Right atrium auricular region (tissue), 2 donors: ENCODE measurements around the gene PROX1. TPM values are rescaled to one million over a fixed set of nuclear protein-coding genes. Genes with fewer than 3 reads are reported as not detected.
A peak's percentile ranks its signal among the peaks of the same experiment; 100 is the strongest.

Experiments used
- DNase-seq: peaks from one replicate; pipeline ENCODE4 v3.0.0-alpha.2; 2019; ENCODE audit warnings: low spot score
- H3K27ac ChIP-seq, 2 donors: fragments of 200-600 bp; sonication (generic); 1 replicate in 1 of 2; 2 replicates in 1 of 2; pipeline ENCODE4 v1.5.1; 2016 to 2019
- H3K27me3 ChIP-seq, 2 donors: fragments of 200-600 bp; sonication (generic); one replicate each; pipeline versions ENCODE4 v1.5.1 to v1.6.0; 2017 to 2019
- H3K36me3 ChIP-seq: fragments of 200-600 bp; sonication (generic); one replicate; pipeline ENCODE4 v1.5.1; 2016
- H3K4me1 ChIP-seq, 2 donors: fragments of 200-600 bp; sonication (generic); one replicate each; pipeline versions ENCODE4 v1.5.1 to v1.6.0; 2017 to 2019
- H3K4me3 ChIP-seq, 2 donors: fragments of 200-600 bp; sonication (generic); 1 replicate in 1 of 2; 2 replicates in 1 of 2; pipeline ENCODE4 v1.5.1; 2017 to 2019; ENCODE audit warnings: mild to moderate bottlenecking in 1 of 2, moderate library complexity in 1 of 2
- H3K9me3 ChIP-seq, 2 donors: fragments of 200-600 bp; sonication (generic); one replicate each; pipeline ENCODE4 v1.5.1; 2019
- CTCF ChIP-seq, 2 donors: fragments of 200-600 bp; sonication (generic); IDR thresholded peaks; one replicate each; pipeline ENCODE4 v1.5.1; 2019; ENCODE audit warnings: antibody characterized with exemption in 2 of 2
- total RNA-seq, 2 donors: library from RNA; depleted of rRNA; stranded (reverse); fragments of >200 nt; gene quantifications; one replicate each; pipeline ENCODE4 v1.1.0, GENCODE V29; 2016

PROX1 gene
- total RNA-seq, 2 donors from 2014 or later = 39.7 to 46.5 TPM

- TF ChIP-seq CTCF (IDR thresholded peaks at IDR 0.05) = no peak
- Histone ChIP-seq H3K4me1 (peaks cover 0 to under 1% of the 10 kb centered on the region in 2 donors), H3K27me3 (no peaks in the 10 kb centered on the region), H3K9me3 (no peaks in the 10 kb centered on the region), H3K36me3 (peaks cover 2% of the 10 kb centered on the region), H3K27ac (peak overlapping the region; percentile 3 to 5), H3K4me3 (no peak overlapping the region)
- DNase-seq = no peak
Measured at GRCh38 chr1:214003233-214003632, 15.5 kb downstream of the PROX1 start.

GRCh38 chr1:214004014-214004413, 16.2 kb downstream of the PROX1 start:
- Histone ChIP-seq H3K4me3 (no peak overlapping the region), H3K27ac (no peak overlapping the region), H3K9me3 (no peaks in the 10 kb centered on the region)

GRCh38 chr1:214004795-214005194, 17.0 kb downstream of the PROX1 start:
- no peak overlapping the region for H3K27ac ChIP-seq
- no peaks in the 10 kb centered on the region for H3K36me3 ChIP-seq
- no peaks in the 10 kb centered on the region for H3K27me3 ChIP-seq
- peaks cover 0 to 15% of the 10 kb centered on the region in 2 donors for H3K4me1 ChIP-seq
- DNase-seq = no peak
- TF ChIP-seq CTCF (IDR thresholded peaks at IDR 0.05) = no peak
- H3K4me3 ChIP-seq = no peak overlapping the region
- no peaks in the 10 kb centered on the region for H3K9me3 ChIP-seq

More at GRCh38 chr1:214004014-214004413, 16.2 kb downstream of the PROX1 start:
- Histone ChIP-seq H3K36me3 (no peaks in the 10 kb centered on the region), H3K4me1 (peaks cover 0 to 9% of the 10 kb centered on the region in 2 donors), H3K27me3 (no peaks in the 10 kb centered on the region)
- DNase-seq = no peak
- TF ChIP-seq CTCF (IDR thresholded peaks at IDR 0.05) = no peak

- Histone ChIP-seq H3K27me3 (no peaks in the 10 kb centered on the region), H3K9me3 (no peaks in the 10 kb centered on the region), H3K36me3 (no peaks in the 10 kb centered on the region), H3K4me3 (no peak overlapping the region), H3K27ac (no peak overlapping the region), H3K4me1 (peaks cover 0 to 15% of the 10 kb centered on the region in 2 donors)
- TF ChIP-seq CTCF (IDR thresholded peaks at IDR 0.05) = no peak
- no peak for DNase-seq
Measured at GRCh38 chr1:214005708-214006107, 17.9 kb downstream of the PROX1 start.

- Histone ChIP-seq H3K4me3 (no peak overlapping the region), H3K27ac (peak overlapping the region in 1 of 2 donors; percentile 6), H3K9me3 (no peaks in the 10 kb centered on the region), H3K36me3 (no peaks in the 10 kb centered on the region), H3K4me1 (peaks cover 0 to 15% of the 10 kb centered on the region in 2 donors), H3K27me3 (no peaks in the 10 kb centered on the region)
- peak in 1 of 2 donors; percentile 14 for TF ChIP-seq CTCF (IDR thresholded peaks at IDR 0.05)
- DNase-seq = no peak
Measured at GRCh38 chr1:214006845-214007244, 19.1 kb downstream of the PROX1 start.

- Histone ChIP-seq H3K27ac (no peak overlapping the region), H3K36me3 (no peaks in the 10 kb centered on the region), H3K4me3 (no peak overlapping the region), H3K27me3 (no peaks in the 10 kb centered on the region), H3K9me3 (no peaks in the 10 kb centered on the region), H3K4me1 (peaks cover 0 to 17% of the 10 kb centered on the region in 2 donors)
- TF ChIP-seq CTCF (IDR thresholded peaks at IDR 0.05) = no peak
- DNase-seq = no peak
Measured at GRCh38 chr1:214008347-214008746, 20.6 kb downstream of the PROX1 start.
